Gastroesophageal sphincter (tissue), 3 donors: ENCODE measurements around the gene TSPOAP1.

Source experiments
- POLR2A ChIP-seq, 2 donors: fragments of 450-650 bp; IDR thresholded peaks; one replicate each; pipeline ENCODE4 v1.6.1; 2017; ENCODE audit warnings: antibody characterized with exemption in 2 of 2, mild to moderate bottlenecking in 2 of 2, moderate library complexity in 1 of 2
- TF ChIP-seq, protein P1 (sequence below), 4 experiments: fragments of 200-600 bp in 2 of 4; fragments of 450-650 bp in 2 of 4; sonication (generic) in 1 of 4; IDR thresholded peaks; one replicate each; pipeline ENCODE4 v1.5.1; 2017 to 2019; ENCODE audit warnings: antibody characterized with exemption in 4 of 4, mild to moderate bottlenecking in 2 of 4, moderate library complexity in 2 of 4

DNA sequence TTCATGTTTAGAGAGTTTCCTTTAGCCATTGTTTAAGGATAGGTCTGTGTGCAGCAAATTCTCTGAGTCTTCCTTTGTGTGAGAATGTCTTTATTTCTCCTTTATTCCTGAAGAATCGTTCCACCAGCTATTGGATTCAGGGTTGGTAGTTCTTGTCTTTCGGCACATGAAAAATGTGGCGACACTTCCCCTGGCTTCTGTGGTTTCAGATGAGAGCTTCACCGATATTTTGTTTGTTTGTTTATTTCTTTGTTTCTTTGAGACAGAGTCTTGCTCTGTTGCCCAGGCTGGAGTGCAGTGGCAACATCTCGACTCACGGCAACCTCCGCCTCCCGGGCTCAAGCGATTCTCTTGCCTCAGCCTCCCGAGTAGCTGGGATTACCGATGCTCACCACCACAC, 66.4 kb downstream of the TSPOAP1 start:
- no peak for TF ChIP-seq POLR2A (IDR thresholded peaks at IDR 0.05)
- TF ChIP-seq, protein P1, sequence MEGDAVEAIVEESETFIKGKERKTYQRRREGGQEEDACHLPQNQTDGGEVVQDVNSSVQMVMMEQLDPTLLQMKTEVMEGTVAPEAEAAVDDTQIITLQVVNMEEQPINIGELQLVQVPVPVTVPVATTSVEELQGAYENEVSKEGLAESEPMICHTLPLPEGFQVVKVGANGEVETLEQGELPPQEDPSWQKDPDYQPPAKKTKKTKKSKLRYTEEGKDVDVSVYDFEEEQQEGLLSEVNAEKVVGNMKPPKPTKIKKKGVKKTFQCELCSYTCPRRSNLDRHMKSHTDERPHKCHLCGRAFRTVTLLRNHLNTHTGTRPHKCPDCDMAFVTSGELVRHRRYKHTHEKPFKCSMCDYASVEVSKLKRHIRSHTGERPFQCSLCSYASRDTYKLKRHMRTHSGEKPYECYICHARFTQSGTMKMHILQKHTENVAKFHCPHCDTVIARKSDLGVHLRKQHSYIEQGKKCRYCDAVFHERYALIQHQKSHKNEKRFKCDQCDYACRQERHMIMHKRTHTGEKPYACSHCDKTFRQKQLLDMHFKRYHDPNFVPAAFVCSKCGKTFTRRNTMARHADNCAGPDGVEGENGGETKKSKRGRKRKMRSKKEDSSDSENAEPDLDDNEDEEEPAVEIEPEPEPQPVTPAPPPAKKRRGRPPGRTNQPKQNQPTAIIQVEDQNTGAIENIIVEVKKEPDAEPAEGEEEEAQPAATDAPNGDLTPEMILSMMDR (IDR thresholded peaks at IDR 0.05): no peak
